GM12874 (cell line): ENCODE results near the gene GNGT1.

Experiments
- CTCF ChIP-seq: IDR thresholded peaks from 2 replicates; pipeline ENCODE4 v1.5.1; 2011; ENCODE audit warnings: low read depth, mild to moderate bottlenecking, control low read depth, low read length, moderate library complexity; ENCODE audit not compliant: insufficient read depth

GNGT1 gene

DNA sequence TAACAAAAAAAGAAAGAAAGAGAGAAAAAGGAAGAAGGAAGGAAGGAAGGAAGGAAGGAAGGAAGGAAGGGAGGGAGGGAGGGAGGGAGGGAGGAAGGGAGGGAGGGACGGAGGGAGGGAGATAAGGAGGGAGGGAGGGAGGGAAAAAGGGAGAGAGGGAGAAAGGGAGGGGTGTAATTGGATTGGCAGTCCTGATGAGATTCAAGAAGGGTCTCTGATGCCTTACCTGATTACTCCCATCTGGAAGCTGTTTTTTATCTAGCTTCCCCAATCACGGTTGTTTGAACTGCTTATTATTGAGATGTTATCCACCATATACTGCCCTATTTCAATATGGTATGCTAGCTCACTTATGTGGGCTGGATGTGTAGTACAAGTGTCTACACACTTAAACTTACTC lies 42.5 kb downstream of the GNGT1 start:
- TF ChIP-seq CTCF: no peak

- TF ChIP-seq CTCF: no peak
Measured at GRCh38 chr7:93949423-93949822, 43.1 kb downstream of the GNGT1 start.

GRCh38 chr7:93955304-93955703 lies 48.9 kb downstream of the GNGT1 start:
- TF ChIP-seq CTCF: no peak

DNA sequence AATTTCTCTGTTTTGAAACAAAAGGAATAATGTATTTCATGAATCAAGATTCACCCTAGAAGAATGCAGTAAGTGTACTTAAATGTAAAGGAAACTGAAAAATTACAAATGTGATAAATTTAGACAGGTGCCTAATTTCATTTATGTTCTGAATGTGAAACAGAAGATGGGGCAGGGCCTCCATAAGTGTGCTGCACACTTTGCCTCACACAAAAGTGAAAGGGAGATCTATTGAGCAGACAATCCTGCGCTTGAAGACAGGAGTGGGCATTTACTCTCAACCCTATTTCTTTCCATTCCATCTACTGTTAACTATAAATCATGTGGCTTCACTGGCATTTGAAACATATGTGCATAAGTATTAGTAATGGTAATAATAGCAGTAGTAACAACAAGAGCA lies 51.4 kb downstream of the GNGT1 start:
- no peak for TF ChIP-seq CTCF

DNA sequence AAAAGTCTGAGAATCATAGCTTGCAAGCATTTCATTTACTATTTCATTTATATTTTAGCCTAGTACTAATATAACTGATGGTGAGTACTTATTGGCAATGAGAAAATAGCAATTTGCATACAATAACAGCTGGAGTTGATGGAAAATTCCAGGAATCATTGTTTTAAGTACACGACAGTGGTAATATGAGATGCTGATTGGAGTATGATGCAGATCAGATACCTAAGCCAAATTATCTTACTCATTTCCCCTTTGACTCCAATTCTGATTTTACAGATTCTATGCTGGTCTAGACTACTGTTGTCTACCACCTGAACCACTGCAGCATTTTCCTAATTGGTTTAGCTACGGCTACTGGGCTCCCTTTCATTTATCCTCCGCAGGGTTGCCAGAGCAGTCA lies 51.8 kb downstream of the GNGT1 start:
- no peak for TF ChIP-seq CTCF

GRCh38 chr7:93958651-93959050 lies 52.3 kb downstream of the GNGT1 start:
- no peak for TF ChIP-seq CTCF
